ENCODE results near the gene TRAPPC6A.

Gene TRAPPC6A

DNA sequence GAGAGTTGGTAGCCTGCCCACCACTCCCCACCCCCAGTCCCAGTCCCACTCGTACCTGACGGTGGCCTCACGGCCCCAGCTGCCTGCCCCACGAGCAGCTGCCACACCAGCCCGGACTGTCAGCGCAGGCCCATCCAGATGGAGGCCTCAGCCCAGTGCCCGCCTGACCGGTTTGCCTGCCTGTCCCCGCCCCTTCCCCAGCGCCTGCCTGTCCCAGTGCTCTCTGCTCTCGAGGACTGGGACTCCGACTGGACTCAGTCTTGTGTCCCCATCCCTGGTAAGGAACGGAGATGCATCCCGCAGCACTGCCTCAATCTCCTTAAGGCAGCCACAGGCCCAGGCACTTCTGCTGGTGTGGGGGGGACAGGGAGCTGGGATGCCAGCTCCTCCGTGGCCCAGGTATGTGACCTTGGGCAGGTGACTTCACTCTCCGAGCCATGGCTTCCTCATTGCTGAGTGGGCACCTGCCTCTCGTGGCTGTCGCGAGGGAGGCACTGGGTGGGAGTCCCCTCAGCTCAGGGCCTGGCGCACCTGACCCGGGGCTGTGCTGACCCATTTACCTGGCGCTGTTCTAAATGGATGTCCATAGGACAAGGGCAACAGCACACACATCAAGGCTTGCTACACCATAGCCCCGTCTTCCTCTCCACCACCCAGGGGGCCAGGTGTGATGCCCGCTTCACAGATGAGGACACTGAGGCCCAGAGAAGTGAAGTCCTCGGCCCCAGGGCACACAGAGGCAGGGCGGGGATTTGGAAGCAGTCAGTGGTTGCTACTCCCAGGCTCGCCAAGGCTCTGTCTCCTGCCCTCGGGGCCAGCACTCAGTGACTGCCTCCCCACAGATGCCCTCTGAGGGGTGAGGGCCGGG lies 16.9 kb downstream of the TRAPPC6A start, which contains the start of gene NKPD1:
Gene NKPD1 (minus strand): TSS at position 113 of the 868 bp plus-strand sequence. CDS start 832 bp downstream, outside the sequence.
- TF ChIP-seq, protein P1, sequence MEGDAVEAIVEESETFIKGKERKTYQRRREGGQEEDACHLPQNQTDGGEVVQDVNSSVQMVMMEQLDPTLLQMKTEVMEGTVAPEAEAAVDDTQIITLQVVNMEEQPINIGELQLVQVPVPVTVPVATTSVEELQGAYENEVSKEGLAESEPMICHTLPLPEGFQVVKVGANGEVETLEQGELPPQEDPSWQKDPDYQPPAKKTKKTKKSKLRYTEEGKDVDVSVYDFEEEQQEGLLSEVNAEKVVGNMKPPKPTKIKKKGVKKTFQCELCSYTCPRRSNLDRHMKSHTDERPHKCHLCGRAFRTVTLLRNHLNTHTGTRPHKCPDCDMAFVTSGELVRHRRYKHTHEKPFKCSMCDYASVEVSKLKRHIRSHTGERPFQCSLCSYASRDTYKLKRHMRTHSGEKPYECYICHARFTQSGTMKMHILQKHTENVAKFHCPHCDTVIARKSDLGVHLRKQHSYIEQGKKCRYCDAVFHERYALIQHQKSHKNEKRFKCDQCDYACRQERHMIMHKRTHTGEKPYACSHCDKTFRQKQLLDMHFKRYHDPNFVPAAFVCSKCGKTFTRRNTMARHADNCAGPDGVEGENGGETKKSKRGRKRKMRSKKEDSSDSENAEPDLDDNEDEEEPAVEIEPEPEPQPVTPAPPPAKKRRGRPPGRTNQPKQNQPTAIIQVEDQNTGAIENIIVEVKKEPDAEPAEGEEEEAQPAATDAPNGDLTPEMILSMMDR (IDR thresholded peaks at IDR 0.05) = no peak

DNA sequence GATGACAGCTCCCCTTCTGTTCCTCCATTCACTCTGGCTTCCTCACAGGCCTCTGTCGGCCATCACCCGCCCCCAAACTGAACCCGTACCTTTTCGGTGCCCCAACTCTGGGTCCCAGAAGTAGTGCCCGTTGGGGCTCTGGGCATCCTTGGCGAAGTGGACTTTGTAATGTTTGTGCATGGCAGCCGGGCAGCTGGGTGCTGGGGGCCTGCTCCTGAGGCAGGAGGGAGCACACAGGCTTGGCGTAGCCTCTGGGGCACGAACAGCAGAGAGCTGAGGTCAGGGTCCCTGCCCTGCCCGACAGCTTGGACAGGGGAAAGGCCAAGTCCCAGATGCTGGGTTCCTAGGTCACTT lies 18.1 kb downstream of the TRAPPC6A start:
- TF ChIP-seq, protein P1 (IDR thresholded peaks at IDR 0.05) = no peak

DNA sequence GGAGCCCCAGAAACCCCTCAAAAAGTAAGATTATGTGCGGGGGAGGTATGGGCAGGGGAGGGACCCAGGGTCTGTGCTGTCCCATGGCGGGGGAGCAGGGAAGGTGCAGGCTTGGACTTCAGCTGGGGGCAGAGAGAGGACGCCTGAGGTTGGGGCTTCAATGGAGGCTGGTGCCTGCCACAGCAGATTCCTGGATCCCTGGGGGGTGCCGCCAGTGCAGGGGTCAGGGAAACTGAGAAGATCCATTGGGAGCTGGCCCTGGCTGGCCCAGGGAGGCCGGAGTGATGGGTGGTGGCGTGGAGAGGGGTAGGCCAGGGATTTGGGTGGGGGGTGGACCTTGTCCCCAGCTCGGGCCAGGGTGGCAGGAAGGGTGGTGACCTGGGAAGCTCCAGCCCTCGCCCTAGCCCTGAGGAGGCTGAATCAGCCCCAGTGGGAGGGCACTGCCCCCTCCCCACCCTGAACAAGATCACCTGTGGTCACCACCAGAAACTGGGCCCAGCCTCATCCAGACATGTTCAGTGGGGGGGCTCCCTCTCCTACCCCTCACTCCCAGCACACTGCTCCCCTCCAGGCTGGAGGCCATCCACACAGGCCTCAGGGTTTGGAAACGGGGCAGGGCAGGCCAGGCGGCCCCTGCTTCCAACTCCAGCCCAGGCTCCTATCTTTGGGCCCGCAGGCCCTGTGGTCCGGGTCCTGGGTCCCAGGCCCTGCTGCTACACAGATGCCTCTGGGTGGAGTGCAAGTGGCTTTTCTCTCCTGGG lies 18.6 kb downstream of the TRAPPC6A start:
- TF ChIP-seq, protein P1 (IDR thresholded peaks at IDR 0.05) = no peak

DNA sequence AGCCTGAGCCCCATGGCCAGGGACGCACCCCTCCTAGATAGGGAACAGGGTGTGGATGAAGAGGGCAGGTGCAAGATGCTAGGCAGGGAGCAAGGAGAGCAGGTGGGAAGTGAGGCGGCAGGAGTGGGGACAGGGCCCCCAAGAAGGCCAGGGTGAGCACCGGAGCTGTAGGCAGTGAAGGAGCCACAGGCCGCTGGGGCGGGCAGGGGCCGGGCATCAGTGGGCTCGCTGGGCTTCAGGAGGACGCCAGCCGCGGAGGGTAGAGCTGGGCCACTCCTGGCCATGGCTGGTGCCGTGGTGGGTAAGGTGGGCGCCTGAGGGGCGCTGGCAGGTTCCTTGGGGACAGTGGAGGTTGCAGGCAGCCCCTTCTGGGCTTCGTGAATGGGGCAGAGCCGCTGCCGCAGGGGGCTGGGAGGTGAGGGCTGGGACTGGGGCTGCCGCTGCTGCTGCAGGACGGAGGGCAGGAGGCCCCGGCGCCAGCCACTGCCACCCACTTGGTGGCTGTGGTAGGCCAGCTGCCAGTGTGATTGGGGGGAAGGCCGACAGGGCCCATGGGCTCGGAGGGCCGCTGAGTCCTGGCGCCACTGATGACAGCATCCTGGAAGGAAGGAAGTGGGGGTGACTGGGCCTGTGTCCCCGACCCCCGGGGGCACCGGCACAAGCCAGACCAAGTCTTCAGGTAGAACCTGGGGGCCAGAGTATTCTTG lies 19.4 kb downstream of the TRAPPC6A start:
- TF ChIP-seq, protein P1 (IDR thresholded peaks at IDR 0.05) = no peak

DNA sequence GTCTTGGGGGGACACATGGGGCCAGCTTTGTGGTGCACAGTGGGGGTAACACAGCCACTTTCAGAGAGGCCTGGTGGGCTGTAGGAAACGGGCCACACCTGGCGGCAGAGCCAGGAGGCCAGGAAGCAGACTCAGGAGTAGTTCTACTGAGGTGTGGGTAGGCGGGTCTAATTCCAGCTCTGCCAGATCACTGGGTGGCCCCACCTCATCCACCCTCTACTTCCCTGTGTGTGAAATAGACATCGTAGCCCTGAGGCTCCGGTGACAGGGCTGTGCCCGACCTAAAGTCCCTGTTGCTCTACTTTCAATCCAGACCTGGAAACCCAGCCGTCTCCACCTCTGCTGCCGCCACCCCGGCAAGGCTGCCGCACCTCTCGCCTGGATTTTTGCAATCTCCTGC lies 21.3 kb downstream of the TRAPPC6A start:
- TF ChIP-seq, protein P1 (IDR thresholded peaks at IDR 0.05) = no peak

DNA sequence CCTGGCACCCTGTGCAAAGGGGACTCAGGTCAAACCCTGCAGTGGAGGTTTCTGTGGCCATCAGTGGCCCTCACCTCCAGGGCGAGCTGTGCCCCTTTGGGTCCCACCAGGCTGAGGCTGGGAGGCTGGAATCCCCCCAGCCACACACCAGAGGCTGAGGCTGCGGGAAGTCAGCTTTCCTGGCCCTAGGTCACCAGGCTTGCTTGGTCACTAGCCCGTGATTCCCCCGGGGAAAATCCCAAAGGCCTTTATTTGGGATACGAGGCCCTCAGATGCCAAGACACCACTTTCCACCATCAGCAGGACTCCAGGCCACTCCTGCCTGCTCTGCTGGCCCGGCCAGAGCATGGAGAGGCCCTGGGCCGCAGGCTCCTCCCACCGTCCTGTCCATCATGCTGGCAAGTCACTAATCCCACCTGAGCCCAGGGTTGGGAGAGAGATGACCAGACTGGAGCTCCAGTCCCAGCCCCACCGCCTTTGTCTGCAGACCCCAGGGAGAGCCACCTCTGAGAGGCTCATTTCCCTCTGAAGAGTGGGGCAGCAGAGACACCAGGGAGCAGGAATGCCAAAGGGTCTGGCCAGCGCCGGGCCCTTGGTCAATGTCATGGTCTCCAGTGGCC lies 21.9 kb downstream of the TRAPPC6A start:
- TF ChIP-seq, protein P1 (IDR thresholded peaks at IDR 0.05) = no peak
